Measurements from ENCODE around the gene CCNK.

CCNK gene

DNA sequence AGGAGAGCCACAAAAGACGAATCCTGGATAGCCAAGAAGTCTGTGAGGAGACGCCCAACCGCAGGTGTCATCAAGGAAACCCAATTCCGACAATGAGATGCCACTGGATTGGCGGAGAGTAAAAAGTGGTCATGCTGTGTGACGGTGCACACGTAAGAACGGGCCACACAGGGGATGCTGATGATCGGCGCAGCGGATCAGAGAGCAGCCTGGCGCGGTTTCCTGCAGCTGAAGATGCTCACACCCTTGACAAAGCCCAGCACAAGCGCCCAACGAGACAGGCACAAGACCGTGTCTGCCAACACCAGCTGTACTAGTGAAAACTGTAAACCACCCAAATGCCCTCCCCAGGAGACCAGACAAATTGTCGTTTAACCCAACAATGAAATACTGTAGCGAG is 67.0 kb downstream of the CCNK start:
- TF ChIP-seq, protein P1, sequence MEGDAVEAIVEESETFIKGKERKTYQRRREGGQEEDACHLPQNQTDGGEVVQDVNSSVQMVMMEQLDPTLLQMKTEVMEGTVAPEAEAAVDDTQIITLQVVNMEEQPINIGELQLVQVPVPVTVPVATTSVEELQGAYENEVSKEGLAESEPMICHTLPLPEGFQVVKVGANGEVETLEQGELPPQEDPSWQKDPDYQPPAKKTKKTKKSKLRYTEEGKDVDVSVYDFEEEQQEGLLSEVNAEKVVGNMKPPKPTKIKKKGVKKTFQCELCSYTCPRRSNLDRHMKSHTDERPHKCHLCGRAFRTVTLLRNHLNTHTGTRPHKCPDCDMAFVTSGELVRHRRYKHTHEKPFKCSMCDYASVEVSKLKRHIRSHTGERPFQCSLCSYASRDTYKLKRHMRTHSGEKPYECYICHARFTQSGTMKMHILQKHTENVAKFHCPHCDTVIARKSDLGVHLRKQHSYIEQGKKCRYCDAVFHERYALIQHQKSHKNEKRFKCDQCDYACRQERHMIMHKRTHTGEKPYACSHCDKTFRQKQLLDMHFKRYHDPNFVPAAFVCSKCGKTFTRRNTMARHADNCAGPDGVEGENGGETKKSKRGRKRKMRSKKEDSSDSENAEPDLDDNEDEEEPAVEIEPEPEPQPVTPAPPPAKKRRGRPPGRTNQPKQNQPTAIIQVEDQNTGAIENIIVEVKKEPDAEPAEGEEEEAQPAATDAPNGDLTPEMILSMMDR (IDR thresholded peaks at IDR 0.05) = no peak
- H3K4me1 ChIP-seq = peaks cover 0 to 6% (median 0%) of the 10 kb centered on the region in 4 donors
- H3K27ac ChIP-seq = no peak overlapping the region
- H3K27me3 ChIP-seq = no peaks in the 10 kb centered on the region
- H3K4me3 ChIP-seq = no peak overlapping the region
- intact Hi-C loops (cut with DNase I; ENCODE audit: low total_unique reads) = no loop called here
- H3K9me3 ChIP-seq = no peaks in the 10 kb centered on the region
- H3K36me3 ChIP-seq = no peaks in the 10 kb centered on the region
- DNase-seq = no peak

GRCh38 chr14:99548871-99549515 is 67.8 kb downstream of the CCNK start:
- H3K27me3 ChIP-seq = no peaks in the 10 kb centered on the region
- TF ChIP-seq, protein P1 (IDR thresholded peaks at IDR 0.05) = no peak
- H3K4me1 ChIP-seq = peaks cover 0 to 12% (median 0%) of the 10 kb centered on the region in 4 donors
- H3K4me3 ChIP-seq = no peak overlapping the region
- no peak for DNase-seq
- H3K36me3 ChIP-seq = no peaks in the 10 kb centered on the region
- no peaks in the 10 kb centered on the region for H3K9me3 ChIP-seq
- H3K27ac ChIP-seq = no peak overlapping the region
- intact Hi-C loops (cut with DNase I; ENCODE audit: low total_unique reads) = no loop called here

- Histone ChIP-seq H3K36me3 (no peaks in the 10 kb centered on the region), H3K4me3 (no peak overlapping the region), H3K4me1 (peaks cover 0 to 19% (median 0%) of the 10 kb centered on the region in 4 donors), H3K9me3 (no peaks in the 10 kb centered on the region), H3K27ac (no peak overlapping the region), H3K27me3 (no peaks in the 10 kb centered on the region)
- intact Hi-C loops (cut with DNase I; ENCODE audit: low total_unique reads) = no loop called here
- no peak for DNase-seq
- TF ChIP-seq, protein P1 (IDR thresholded peaks at IDR 0.05) = no peak
These were observed 68.5 kb downstream of the CCNK start for GRCh38 chr14:99549684-99550083.

- Histone ChIP-seq H3K9me3 (no peaks in the 10 kb centered on the region), H3K4me3 (no peak overlapping the region), H3K36me3 (no peaks in the 10 kb centered on the region), H3K4me1 (peaks cover 0 to 25% (median 0%) of the 10 kb centered on the region in 4 donors), H3K27ac (no peak overlapping the region), H3K27me3 (no peaks in the 10 kb centered on the region)
- intact Hi-C loops (cut with DNase I; ENCODE audit: low total_unique reads) = no loop called here
- TF ChIP-seq, protein P1 (IDR thresholded peaks at IDR 0.05) = no peak
- no peak for DNase-seq
These were observed 69.3 kb downstream of the CCNK start for GRCh38 chr14:99550387-99550992.

DNA sequence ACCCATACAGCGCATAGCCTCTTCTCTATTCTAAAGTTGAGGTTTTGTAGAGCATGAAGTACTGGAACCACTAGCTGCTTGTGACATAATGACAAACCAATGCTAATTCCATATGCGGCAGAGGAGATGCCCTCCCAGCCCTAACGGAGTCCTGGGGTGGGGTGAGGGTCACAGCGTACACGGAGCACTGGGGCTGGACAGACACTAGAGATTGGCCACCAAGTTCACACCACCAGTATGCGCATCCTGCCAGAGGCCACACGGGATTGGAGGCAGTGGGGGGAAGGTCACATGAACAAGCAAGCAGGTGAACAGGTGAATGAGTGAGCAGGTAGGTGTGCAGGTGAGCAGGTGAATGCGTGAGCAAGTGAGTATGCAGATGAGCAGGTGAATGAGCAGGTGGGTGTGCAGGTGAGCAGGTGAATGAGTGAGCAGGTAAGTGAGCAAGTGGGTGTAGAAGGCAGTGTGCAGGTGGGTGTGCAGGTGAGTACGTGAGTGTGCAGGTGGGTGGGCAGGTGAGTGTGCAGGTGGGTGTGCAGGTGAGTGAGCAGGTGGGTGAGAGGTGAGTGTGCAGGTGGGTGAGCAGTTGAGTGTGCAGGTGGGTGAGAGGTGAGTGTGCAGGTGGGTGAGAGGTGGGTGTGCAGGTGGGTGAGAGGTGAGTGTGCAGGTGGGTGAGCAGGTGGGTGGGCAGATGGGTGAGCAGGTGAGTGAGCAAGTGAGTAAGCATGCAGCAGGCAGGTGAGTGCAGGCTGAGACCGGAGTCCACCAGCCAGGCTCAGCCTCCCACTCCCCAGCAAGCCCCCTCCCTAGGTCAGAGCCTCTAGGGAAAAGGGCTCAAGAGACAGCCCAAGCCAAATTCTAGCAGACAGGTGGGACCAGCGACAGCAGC is 70.1 kb downstream of the CCNK start:
- Histone ChIP-seq H3K4me1 (peaks cover 0 to 25% (median 0%) of the 10 kb centered on the region in 4 donors), H3K36me3 (no peaks in the 10 kb centered on the region), H3K27ac (no peak overlapping the region), H3K4me3 (no peak overlapping the region), H3K9me3 (no peaks in the 10 kb centered on the region), H3K27me3 (no peaks in the 10 kb centered on the region)
- TF ChIP-seq, protein P1 (IDR thresholded peaks at IDR 0.05) = no peak
- intact Hi-C loops (cut with DNase I; ENCODE audit: low total_unique reads) = no loop called here
- no peak for DNase-seq

Data from tibial artery (tissue), 4 donors.